T-cell (primary cell): ENCODE data around the gene ATF7IP. TPM values are rescaled to one million over a fixed set of nuclear protein-coding genes. Genes with fewer than 3 reads are reported as not detected.
"Not testable (repeated sequence)": the region's sequence is repeated elsewhere in the genome, so short reads cannot be mapped to it uniquely, and the experiment has no call there.

Experiments
- ATAC-seq, 4 experiments: fragments of 200-7000 bp in 3 of 4; fragments of 150-1000 bp in 1 of 4; cut with Tn5 transposase; replicated peaks in 1 of 4; 1 replicate in 3 of 4; 2 replicates in 1 of 4; pipeline ENCODE4 v1.10.0; 2021; ENCODE audit warnings: moderate library complexity in 3 of 4, mild to moderate bottlenecking in 2 of 4, moderate number of reproducible peaks in 1 of 4
- CTCF ChIA-PET, 2 donors: fragments of 300-600 bp; sonication (Branson Sonifier 250); formaldehyde crosslinking; loops; one replicate each; lab custom pipeline; 2022; ENCODE audit warnings: antibody characterized with exemption in 2 of 2; lab: Charles Lee
- POLR2A ChIA-PET, 2 donors: fragments of 300-600 bp; sonication (Branson Sonifier 250); formaldehyde crosslinking; loops; one replicate each; lab custom pipeline; 2022; ENCODE audit warnings: antibody characterized with exemption in 2 of 2; lab: Charles Lee
- DNase-seq, 35 experiments: peaks; one replicate each; pipeline versions ENCODE4 v3.0.0 to v3.0.0-alpha.2; 2013 to 2023
- H3K27ac ChIP-seq: one replicate; pipeline ENCODE4 v1.5.1; 2013; ENCODE audit warnings: low read length
- H3K27me3 ChIP-seq, 2 experiments: replicated peaks in 1 of 2; 1 replicate in 1 of 2; 2 replicates in 1 of 2; pipeline versions ENCODE4 v1.6.1 to v1.7.0; 2013; ENCODE audit warnings: low read length in 1 of 2, mixed read lengths in 1 of 2; ENCODE audit not compliant: control insufficient read depth in 2 of 2, insufficient read depth in 2 of 2; ENCODE audit errors: extremely low read depth in 1 of 2
- H3K36me3 ChIP-seq, 2 donors: 1 replicate in 1 of 2; 2 replicates in 1 of 2; pipeline versions ENCODE4 v1.6.1 to v1.7.0; 2013; ENCODE audit warnings: low read length in 1 of 2; ENCODE audit not compliant: control insufficient read depth in 2 of 2, insufficient read depth in 1 of 2; ENCODE audit errors: extremely low read depth in 1 of 2
- H3K4me1 ChIP-seq, 2 experiments: 1 replicate in 1 of 2; 2 replicates in 1 of 2; pipeline versions ENCODE4 v1.6.1 to v1.7.0; 2013; ENCODE audit warnings: low read length in 2 of 2, mixed read lengths in 1 of 2; ENCODE audit not compliant: insufficient read depth in 2 of 2, control insufficient read depth in 1 of 2; ENCODE audit errors: extremely low read depth in 1 of 2
- H3K4me3 ChIP-seq, 2 donors: 1 replicate in 1 of 2; 2 replicates in 1 of 2; pipeline versions ENCODE4 v1.5.1 to v1.7.0; 2013; ENCODE audit warnings: mild to moderate bottlenecking in 2 of 2, low read length in 1 of 2, moderate library complexity in 1 of 2; ENCODE audit not compliant: control insufficient read depth in 1 of 2; ENCODE audit errors: extremely low read depth in 1 of 2
- H3K9me3 ChIP-seq: 2 replicates; pipeline ENCODE4 v1.7.0; 2013
- H3K27ac Mint-ChIP-seq, 2 donors: one replicate each; pipeline ENCODE4 v1.8.0; 2020 to 2021; ENCODE audit warnings: mild to moderate bottlenecking in 2 of 2, mixed read lengths in 2 of 2
- H3K27me3 Mint-ChIP-seq, 2 donors: one replicate each; pipeline ENCODE4 v1.8.0; 2021 to 2022; ENCODE audit warnings: mixed read lengths in 2 of 2
- H3K36me3 Mint-ChIP-seq: one replicate; pipeline ENCODE4 v1.8.0; 2021; ENCODE audit warnings: mixed read lengths
- H3K4me1 Mint-ChIP-seq, 3 donors: one replicate each; pipeline ENCODE4 v1.8.0; 2020 to 2022; ENCODE audit warnings: mixed read lengths in 3 of 3, mild to moderate bottlenecking in 1 of 3
- H3K4me3 Mint-ChIP-seq, 3 donors: one replicate each; pipeline ENCODE4 v1.8.0; 2020 to 2022; ENCODE audit warnings: mild to moderate bottlenecking in 3 of 3, mixed read lengths in 3 of 3, moderate library complexity in 3 of 3
- H3K9me3 Mint-ChIP-seq, 3 donors: one replicate each; pipeline ENCODE4 v1.8.0; 2020 to 2022; ENCODE audit warnings: mixed read lengths in 3 of 3
- WGBS: methylation state at CpG from one replicate; pipeline ENCODE4 v1.1.5; 2013; ENCODE audit warnings: missing lambda C conversion rate; ENCODE audit not compliant: insufficient coverage; 5-methylcytosine and 5-hydroxymethylcytosine counted together
- total RNA-seq, 35 experiments: library from RNA in 6 of 35; stranded (reverse) in 6 of 35; fragments of 120-200 nt in 1 of 35; gene quantifications; one replicate each; pipeline versions ENCODE4 v1.2.1 to v1.2.4 and lab custom pipeline; 2013 to 2026

Gene ATF7IP
- total RNA-seq, 5 donors from 2014 or later (not counting 1 experiment from before 2014, with no cell fraction given) = 112 to 165 (median 147) TPM

GRCh38 chr12:14401267-14401666 lies 35.8 kb downstream of the ATF7IP start:
- peak overlapping the region in 1 of 2 donors; percentile 10 for H3K4me3 ChIP-seq

GRCh38 chr12:14402697-14403096 lies 37.2 kb downstream of the ATF7IP start:
- Histone ChIP-seq H3K4me1 (peaks cover 15 to 36% of the 10 kb centered on the region in 2 experiments), H3K27ac (peak overlapping the region; percentile 73), H3K9me3 (no peaks in the 10 kb centered on the region), H3K27me3 (no peaks in the 10 kb centered on the region), H3K4me3 (no peak overlapping the region), H3K36me3 (no peaks in the 10 kb centered on the region)
- CTCF ChIA-PET = interaction anchor here (0.7 to 1.5 kb wide), 11 partner anchors 8 to 163 kb away, joined by 3 to 10 read pairs (median 4); partner anchors contain the start of gene ATF7IP (in 1 of the 2)
- H3K36me3 Mint-ChIP-seq = peaks cover 22% of the 10 kb centered on the region
- H3K27me3 Mint-ChIP-seq = no peaks in the 10 kb centered on the region
- no CpG with 5 or more reads among the region's 4 CpGs for WGBS
- no peaks in the 10 kb centered on the region for H3K9me3 Mint-ChIP-seq
- peak overlapping the region; percentile 31 to 59 (median 56) for H3K4me3 Mint-ChIP-seq
- peak overlapping the region; percentile 82 to 90 for H3K27ac Mint-ChIP-seq
- no peak for DNase-seq
- POLR2A ChIA-PET = interaction anchor here (0.6 to 2.0 kb wide), 8 partner anchors 9 to 1838 kb away, joined by 3 to 9 read pairs (median 4); partner anchors contain the start of gene ATF7IP (in 1 of the 2)
- no peak for ATAC-seq
- peaks cover 71 to 83% (median 83%) of the 10 kb centered on the region in 3 donors for H3K4me1 Mint-ChIP-seq

More at GRCh38 chr12:14401267-14401666, 35.8 kb downstream of the ATF7IP start:
- H3K9me3 Mint-ChIP-seq, H3K9me3 ChIP-seq, H3K36me3 ChIP-seq, H3K27me3 ChIP-seq, H3K27me3 Mint-ChIP-seq, ATAC-seq, DNase-seq: not testable (repeated sequence)
- peak overlapping the region; percentile 82 to 90 for H3K27ac Mint-ChIP-seq
- H3K4me3 Mint-ChIP-seq = peak overlapping the region; percentile 59 to 72 (median 68)
- Histone ChIP-seq H3K27ac (peak overlapping the region; percentile 73), H3K4me1 (peaks cover 17 to 42% of the 10 kb centered on the region in 2 experiments)
- ChIA-PET POLR2A (interaction anchor here (0.6 to 2.0 kb wide), 5 partner anchors 13 to 370 kb away, joined by 3 to 14 read pairs (median 6); partner anchors contain the start of gene ATF7IP (in 1 of the 2)), CTCF (interaction anchor here (0.6 to 1.5 kb wide), 10 partner anchors 15 to 1740 kb away, joined by 3 to 7 read pairs (median 4); partner anchors contain the start of gene ATF7IP (in 1 of the 2))
- peaks cover 83 to 92% (median 88%) of the 10 kb centered on the region in 3 donors for H3K4me1 Mint-ChIP-seq
- 64% methylated on average over 3 of the region's 6 CpGs for WGBS
- peaks cover 30% of the 10 kb centered on the region for H3K36me3 Mint-ChIP-seq

GRCh38 chr12:14403293-14403692 lies 37.8 kb downstream of the ATF7IP start:
- H3K27ac ChIP-seq = peak overlapping the region; percentile 73
- Mint-ChIP-seq H3K27ac (peak overlapping the region; percentile 82 to 90), H3K9me3 (peaks cover 0 to 2% (median 0%) of the 10 kb centered on the region in 3 donors), H3K4me1 (peaks cover 68 to 83% (median 81%) of the 10 kb centered on the region in 3 donors), H3K27me3 (no peaks in the 10 kb centered on the region), H3K36me3 (peaks cover 25% of the 10 kb centered on the region), H3K4me3 (peak overlapping the region; percentile 59 to 63 (median 59))
- ChIA-PET POLR2A (interaction anchor here (0.6 to 2.0 kb wide), 6 partner anchors 9 to 1839 kb away, joined by 3 to 6 read pairs (median 4); partner anchors contain the start of gene ATF7IP (in 1 of the 2)), CTCF (interaction anchor here in 1 of 2 donors (0.5 to 1.9 kb wide), 10 partner anchors 9 to 146 kb away, joined by 3 to 5 read pairs (median 3); partner anchors contain the start of gene ATF7IP)
- peak in 1 of 4 experiments; percentile 27 for ATAC-seq
- WGBS = no CpG with 5 or more reads among the region's 1 CpG
- no peak overlapping the region for H3K4me3 ChIP-seq
- H3K4me1 ChIP-seq = peaks cover 15 to 36% of the 10 kb centered on the region in 2 experiments
- no peaks in the 10 kb centered on the region for H3K9me3 ChIP-seq
- H3K27me3 ChIP-seq = no peaks in the 10 kb centered on the region
- DNase-seq = no peak
- no peaks in the 10 kb centered on the region for H3K36me3 ChIP-seq

- Histone ChIP-seq H3K4me1 (peaks cover 15 to 36% of the 10 kb centered on the region in 2 experiments), H3K9me3 (no peaks in the 10 kb centered on the region), H3K27me3 (no peaks in the 10 kb centered on the region), H3K27ac (peak overlapping the region; percentile 73), H3K4me3 (no peak overlapping the region), H3K36me3 (no peaks in the 10 kb centered on the region)
- CTCF ChIA-PET = interaction anchor here in 1 of 2 donors (0.5 to 1.9 kb wide), 6 partner anchors 9 to 146 kb away, joined by 3 to 5 read pairs (median 4); partner anchors contain the start of gene ATF7IP
- POLR2A ChIA-PET = interaction anchor here in 1 of 2 donors (0.5 to 1.4 kb wide), 2 partner anchors 14 to 63 kb away, joined by 3 read pairs; no protein-coding TSS in a partner anchor
- no peaks in the 10 kb centered on the region for H3K27me3 Mint-ChIP-seq
- peaks cover 67 to 84% (median 81%) of the 10 kb centered on the region in 3 donors for H3K4me1 Mint-ChIP-seq
- WGBS = no CpG with 5 or more reads among the region's 1 CpG
- H3K27ac Mint-ChIP-seq = peak overlapping the region; percentile 82 to 90
- H3K4me3 Mint-ChIP-seq = peak overlapping the region; percentile 59 to 63 (median 59)
- H3K9me3 Mint-ChIP-seq = peaks cover 0 to 3% (median 0%) of the 10 kb centered on the region in 3 donors
- DNase-seq (peak in 6 of 35 experiments; percentile 16 to 79 (median 26)), ATAC-seq (peak; percentile 44 to 80 (median 56))
- peaks cover 27% of the 10 kb centered on the region for H3K36me3 Mint-ChIP-seq
These were observed 38.3 kb downstream of the ATF7IP start for GRCh38 chr12:14403711-14404196.

GRCh38 chr12:14405407-14405806 lies 39.9 kb downstream of the ATF7IP start:
- Mint-ChIP-seq H3K4me1 (peaks cover 65 to 83% (median 80%) of the 10 kb centered on the region in 3 donors), H3K27ac (peak overlapping the region; percentile 66 to 82), H3K36me3 (peaks cover 31% of the 10 kb centered on the region)
- ATAC-seq, H3K36me3 ChIP-seq, H3K27me3 Mint-ChIP-seq, H3K9me3 Mint-ChIP-seq, POLR2A ChIA-PET, CTCF ChIA-PET, DNase-seq, H3K4me3 ChIP-seq, H3K27me3 ChIP-seq, H3K9me3 ChIP-seq, H3K4me3 Mint-ChIP-seq: not testable (repeated sequence)
- Histone ChIP-seq H3K4me1 (peaks cover 15 to 33% of the 10 kb centered on the region in 2 experiments), H3K27ac (peak overlapping the region; percentile 73)
- WGBS = no CpG with 5 or more reads among the region's 2 CpGs

GRCh38 chr12:14408208-14408607 lies 42.7 kb downstream of the ATF7IP start:
- ATAC-seq = peak in 1 of 4 experiments; percentile 50
- POLR2A ChIA-PET = interaction anchor here in 1 of 2 donors (0.6 to 1.0 kb wide), 3 partner anchors 8 to 1307 kb away, joined by 3 to 4 read pairs (median 3); partner anchors contain the start of gene ATF7IP
- Mint-ChIP-seq H3K27ac (peak overlapping the region; percentile 68 to 71), H3K27me3 (no peaks in the 10 kb centered on the region), H3K9me3 (peaks cover 0 to 15% (median 0%) of the 10 kb centered on the region in 3 donors), H3K4me3 (peak overlapping the region; percentile 7 to 24 (median 10)), H3K4me1 (peaks cover 58 to 77% (median 76%) of the 10 kb centered on the region in 3 donors), H3K36me3 (peaks cover 29% of the 10 kb centered on the region)
- Histone ChIP-seq H3K4me3 (no peak overlapping the region), H3K4me1 (peaks cover 9 to 29% of the 10 kb centered on the region in 2 experiments), H3K27ac (peak overlapping the region; percentile 44), H3K36me3 (no peaks in the 10 kb centered on the region), H3K27me3 (no peaks in the 10 kb centered on the region), H3K9me3 (peaks cover 10% of the 10 kb centered on the region)
- WGBS = no CpG with 5 or more reads among the region's 1 CpG
- peak in 1 of 35 experiments; percentile 58 for DNase-seq
- CTCF ChIA-PET = interaction anchor here in 1 of 2 donors (0.9 to 1.3 kb wide), 3 partner anchors 9 to 42 kb away, joined by 3 to 6 read pairs (median 5); partner anchors contain the start of gene ATF7IP
